HEK293 (cell line): ENCODE measurements around the gene CAB39L.

Source experiments
- HOXA7 ChIP-seq: sonication (generic); formaldehyde crosslinking; IDR thresholded peaks from 2 replicates; pipeline ENCODE4 v1.8.1; 2022; ENCODE audit warnings: missing genetic modification reagents, borderline replicate concordance
- PRDM1 ChIP-seq: fragments of 450-650 bp; formaldehyde crosslinking; IDR thresholded peaks from 2 replicates; pipeline ENCODE4; 2016; ENCODE audit warnings: missing biosample characterization, missing genetic modification characterization
- YY1 ChIP-seq: fragments of 450-650 bp; formaldehyde crosslinking; IDR thresholded peaks from 2 replicates; pipeline ENCODE4 v1.5.1; 2018; ENCODE audit warnings: missing biosample characterization, missing genetic modification characterization
- ZNF416 ChIP-seq: fragments of 450-650 bp; formaldehyde crosslinking; IDR thresholded peaks from 2 replicates; pipeline ENCODE4 v1.5.1; 2016; ENCODE audit warnings: missing biosample characterization, missing genetic modification characterization
- ZNF747 ChIP-seq: fragments of 450-650 bp; formaldehyde crosslinking; IDR thresholded peaks from 2 replicates; pipeline ENCODE4 v1.5.1; 2016; ENCODE audit warnings: missing biosample characterization, missing genetic modification characterization
- TF ChIP-seq, protein P1 (sequence below): sonication (generic); formaldehyde crosslinking; IDR thresholded peaks from 2 replicates; pipeline ENCODE4 v1.8.1; 2022; ENCODE audit warnings: mild to moderate bottlenecking, moderate library complexity, missing genetic modification reagents
- TF ChIP-seq, protein P2 (sequence below): fragments of 450-650 bp; formaldehyde crosslinking; IDR thresholded peaks from 2 replicates; pipeline ENCODE4 v1.5.1; 2016; ENCODE audit warnings: missing biosample characterization, missing genetic modification characterization
- TF ChIP-seq, protein P3 (sequence below): fragments of 450-650 bp; formaldehyde crosslinking; IDR thresholded peaks from 2 replicates; pipeline ENCODE4 v1.5.1; 2016; ENCODE audit warnings: missing biosample characterization, missing genetic modification characterization

DNA sequence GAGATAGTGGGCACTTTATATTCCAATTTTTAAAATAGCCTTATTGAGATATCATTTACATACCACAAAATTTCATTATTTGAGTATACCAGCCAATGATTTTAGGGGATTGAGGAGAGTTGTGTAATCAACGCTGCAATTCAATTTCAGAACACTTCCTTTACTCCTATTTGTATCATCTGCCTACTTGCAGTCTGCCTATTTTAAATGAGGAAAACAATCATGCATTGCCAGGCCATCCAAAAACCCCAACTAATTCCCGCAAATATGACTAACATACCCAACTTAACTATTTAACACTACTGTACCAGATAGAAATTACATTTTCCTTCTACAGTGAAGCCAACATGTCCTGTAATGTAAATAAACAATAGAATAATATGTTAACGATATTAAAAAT is 26.7 kb downstream of the CAB39L start:
- TF ChIP-seq PRDM1 (tag by site-specific recombination): no peak
- TF ChIP-seq, protein P1, sequence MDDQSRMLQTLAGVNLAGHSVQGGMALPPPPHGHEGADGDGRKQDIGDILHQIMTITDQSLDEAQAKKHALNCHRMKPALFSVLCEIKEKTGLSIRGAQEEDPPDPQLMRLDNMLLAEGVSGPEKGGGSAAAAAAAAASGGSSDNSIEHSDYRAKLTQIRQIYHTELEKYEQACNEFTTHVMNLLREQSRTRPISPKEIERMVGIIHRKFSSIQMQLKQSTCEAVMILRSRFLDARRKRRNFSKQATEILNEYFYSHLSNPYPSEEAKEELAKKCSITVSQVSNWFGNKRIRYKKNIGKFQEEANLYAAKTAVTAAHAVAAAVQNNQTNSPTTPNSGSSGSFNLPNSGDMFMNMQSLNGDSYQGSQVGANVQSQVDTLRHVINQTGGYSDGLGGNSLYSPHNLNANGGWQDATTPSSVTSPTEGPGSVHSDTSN: no peak
- TF ChIP-seq YY1: no peak
- TF ChIP-seq, protein P2, sequence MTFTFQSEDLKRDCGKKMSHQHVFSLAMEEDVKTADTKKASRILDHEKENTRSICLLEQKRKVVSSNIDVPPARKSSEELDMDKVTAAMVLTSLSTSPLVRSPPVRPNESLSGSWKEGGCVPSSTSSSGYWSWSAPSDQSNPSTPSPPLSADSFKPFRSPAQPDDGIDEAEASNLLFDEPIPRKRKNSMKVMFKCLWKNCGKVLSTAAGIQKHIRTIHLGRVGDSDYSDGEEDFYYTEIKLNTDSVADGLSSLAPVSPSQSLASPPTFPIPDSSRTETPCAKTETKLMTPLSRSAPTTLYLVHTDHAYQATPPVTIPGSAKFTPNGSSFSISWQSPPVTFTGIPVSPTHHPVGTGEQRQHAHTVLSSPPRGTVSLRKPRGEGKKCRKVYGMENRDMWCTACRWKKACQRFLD (tag by site-specific recombination): no peak
- TF ChIP-seq, protein P3, sequence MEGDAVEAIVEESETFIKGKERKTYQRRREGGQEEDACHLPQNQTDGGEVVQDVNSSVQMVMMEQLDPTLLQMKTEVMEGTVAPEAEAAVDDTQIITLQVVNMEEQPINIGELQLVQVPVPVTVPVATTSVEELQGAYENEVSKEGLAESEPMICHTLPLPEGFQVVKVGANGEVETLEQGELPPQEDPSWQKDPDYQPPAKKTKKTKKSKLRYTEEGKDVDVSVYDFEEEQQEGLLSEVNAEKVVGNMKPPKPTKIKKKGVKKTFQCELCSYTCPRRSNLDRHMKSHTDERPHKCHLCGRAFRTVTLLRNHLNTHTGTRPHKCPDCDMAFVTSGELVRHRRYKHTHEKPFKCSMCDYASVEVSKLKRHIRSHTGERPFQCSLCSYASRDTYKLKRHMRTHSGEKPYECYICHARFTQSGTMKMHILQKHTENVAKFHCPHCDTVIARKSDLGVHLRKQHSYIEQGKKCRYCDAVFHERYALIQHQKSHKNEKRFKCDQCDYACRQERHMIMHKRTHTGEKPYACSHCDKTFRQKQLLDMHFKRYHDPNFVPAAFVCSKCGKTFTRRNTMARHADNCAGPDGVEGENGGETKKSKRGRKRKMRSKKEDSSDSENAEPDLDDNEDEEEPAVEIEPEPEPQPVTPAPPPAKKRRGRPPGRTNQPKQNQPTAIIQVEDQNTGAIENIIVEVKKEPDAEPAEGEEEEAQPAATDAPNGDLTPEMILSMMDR (tag by site-specific recombination): no peak
- no peak for TF ChIP-seq ZNF416
- no peak for TF ChIP-seq HOXA7 (CRISPR knock-in tag)
- no peak for TF ChIP-seq ZNF747 (tag by site-specific recombination)
